Pons (tissue), 1 donor: ENCODE measurements around the gene APCDD1L.
"Not testable (repeated sequence)": the region's sequence is repeated elsewhere in the genome, so short reads cannot be mapped to it uniquely, and the experiment has no call there.

Experiments
- DNase-seq: peaks from one replicate; pipeline ENCODE4 v3.0.0-alpha.2; 2016; ENCODE audit warnings: low spot score

APCDD1L gene

DNA sequence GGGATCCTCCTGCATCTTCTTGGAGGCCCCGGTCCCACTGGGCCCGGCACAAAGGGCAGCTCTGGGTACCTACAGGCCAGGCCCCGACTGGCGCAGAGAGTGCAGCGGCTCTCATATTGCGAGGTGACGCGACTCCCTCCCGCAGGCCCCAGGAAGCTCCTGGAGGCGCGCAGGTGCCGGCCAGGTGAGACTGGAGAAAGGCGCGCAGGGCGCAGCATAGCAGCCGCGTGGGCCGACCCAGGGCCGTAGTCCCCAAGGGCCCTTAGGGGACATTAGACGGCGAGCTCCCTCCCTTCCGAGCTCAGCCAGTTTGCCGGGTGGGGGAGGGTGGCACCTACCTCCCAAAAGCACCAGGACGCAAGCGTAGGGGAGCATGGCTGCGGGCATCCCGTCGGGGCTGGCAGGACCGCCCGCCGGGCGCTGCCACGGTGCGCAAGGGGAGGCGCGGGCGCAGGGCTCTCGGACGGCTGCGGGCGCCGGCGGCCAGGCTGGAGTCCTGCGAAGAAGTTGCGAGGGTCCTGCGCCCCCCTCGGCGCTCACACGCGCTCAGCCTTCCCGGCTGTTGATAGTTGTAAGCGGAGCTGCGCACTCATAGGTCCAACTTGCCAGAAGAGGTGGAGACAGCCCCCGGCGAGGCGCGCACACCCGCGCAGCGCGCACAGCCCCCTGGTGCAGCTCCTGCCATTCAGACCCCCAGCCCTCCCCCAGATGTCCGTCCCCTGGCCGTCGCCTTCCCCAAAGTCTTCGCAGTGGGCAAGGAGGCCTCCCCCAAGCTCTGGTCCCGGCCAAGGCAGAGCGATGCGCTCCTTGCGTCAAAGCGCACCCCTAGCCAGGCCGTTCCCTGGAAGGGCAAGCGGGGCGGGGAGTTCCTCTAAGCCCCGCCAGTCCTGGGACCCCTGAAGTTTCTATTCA, 622 bp downstream of the APCDD1L start:
- no peak for DNase-seq

DNA sequence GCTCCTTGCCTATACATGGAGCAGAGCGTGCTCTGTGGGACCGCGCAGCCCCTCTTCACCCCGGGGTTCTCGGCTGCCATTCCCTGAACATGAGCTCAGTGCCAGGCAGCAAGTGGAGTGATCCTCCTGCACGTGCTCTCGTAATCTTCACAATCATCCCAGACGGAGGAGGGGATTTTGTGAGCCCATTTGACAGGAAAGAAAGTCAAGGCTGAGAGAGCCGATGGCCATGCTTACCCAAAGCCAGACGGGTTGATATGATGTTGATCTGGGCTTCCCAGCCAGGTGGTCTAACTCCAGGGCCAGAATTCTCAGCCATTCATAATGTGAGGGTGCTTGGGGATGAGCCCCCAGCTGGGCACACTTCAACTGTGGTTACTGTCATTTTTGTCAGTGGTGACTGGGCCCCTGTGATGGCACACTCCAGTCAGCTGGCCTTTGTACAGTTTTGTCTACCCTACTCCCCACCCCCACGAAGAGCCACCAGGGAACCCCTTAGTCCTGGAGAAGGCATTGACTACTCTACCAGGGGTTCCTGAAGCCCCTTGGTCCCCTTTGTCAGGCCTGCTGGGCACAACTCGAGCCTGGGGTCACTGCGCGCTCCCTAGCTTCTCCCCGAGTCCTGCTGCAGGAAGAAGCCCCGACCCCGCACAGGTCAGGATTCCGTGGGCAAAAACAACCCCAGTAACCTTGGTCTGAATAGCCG, 1.5 kb downstream of the APCDD1L start:
- DNase-seq = no peak

- DNase-seq = no peak
Measured at GRCh38 chr20:58512808-58513552, 2.2 kb downstream of the APCDD1L start.

DNA sequence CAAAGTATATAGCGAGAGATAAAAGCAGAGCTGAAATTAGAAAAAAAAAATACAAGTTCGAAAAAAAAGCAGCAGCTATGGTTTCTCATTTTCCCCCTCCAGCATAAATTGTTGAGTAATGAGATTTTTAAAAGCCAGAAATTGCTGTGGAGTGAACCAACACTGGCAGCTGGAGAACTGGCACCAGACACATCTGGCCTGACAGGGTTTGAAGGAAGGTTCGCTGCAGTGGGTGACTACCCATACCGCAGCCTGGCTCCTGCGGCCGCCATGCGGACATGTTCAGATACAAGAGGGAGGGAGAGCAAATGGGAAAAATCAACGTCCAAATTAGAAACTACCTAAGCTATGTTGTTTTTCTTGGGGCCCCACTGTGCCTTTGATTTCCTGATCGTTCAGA, 3.3 kb downstream of the APCDD1L start:
- no peak for DNase-seq

GRCh38 chr20:58511364-58511763, 3.8 kb downstream of the APCDD1L start:
- DNase-seq = no peak

DNA sequence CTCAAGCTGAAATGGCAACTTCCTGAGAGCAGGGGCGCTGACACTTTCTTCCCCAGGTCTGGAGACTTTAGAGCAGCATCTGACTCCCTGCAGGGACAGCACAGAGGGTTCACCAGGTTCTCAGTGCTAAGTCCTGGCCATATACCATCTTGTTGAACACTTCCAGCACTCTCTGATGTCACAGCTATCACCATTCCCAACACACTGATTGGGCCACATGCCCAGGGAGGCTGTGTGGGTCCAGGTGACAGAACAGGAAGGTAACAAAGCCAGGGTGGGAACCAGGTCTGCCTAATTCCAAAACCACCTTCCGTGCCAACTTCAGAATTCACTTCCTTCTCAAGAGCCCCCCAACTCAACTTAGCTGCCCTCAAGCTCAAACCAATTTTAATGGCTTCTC, 4.3 kb downstream of the APCDD1L start:
- no peak for DNase-seq

DNA sequence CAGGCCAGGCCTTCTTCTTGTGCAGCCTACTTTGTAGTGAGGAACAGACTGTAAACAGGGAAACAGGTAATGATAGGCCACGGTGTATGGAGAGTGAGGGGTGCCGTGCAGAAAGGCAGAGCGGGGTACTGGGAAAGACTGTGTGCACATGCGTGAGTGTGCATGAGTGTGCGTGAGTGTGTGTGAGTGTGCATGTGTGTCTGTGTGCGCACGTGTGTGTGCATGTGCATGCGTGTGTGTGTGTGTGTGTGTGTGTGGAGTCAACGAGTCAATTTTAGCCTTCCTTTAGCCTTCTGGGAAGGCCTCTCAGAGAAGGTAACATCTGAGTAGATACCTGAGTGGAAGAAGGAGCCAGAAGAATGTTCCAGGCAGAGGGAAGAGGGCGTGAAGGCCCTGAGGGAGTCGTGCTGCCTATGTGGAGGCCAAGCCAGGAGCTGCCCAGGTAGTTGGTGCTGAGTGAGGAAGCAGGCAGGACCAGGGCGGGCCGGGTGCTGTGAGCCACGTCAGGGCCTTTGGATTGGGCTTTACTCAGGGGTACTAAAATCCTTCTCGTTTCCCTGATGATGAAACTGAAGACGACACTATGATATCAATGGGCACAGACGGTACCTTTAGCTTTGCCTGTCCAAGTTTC, 6.3 kb downstream of the APCDD1L start:
- no peak for DNase-seq

DNA sequence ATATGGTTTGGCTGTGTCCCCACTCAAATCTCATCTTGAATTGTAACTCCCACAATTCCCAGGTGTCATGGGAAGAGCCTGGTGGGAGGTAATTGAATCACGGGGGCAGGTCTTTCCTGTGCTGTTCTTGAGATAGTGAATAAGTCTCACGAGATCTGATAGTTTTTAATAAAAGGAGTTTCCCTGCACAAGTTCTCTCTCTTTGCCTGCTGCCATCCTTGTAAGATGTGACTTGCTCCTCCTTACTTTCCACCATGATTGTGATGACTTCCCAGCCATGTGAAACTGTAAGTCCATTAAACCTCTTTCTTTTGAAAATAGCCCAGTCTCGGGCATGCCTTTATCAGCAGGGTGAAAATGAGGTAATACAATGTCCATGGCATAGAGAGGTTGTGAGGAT, 8.2 kb downstream of the APCDD1L start:
- not testable (repeated sequence) for DNase-seq

DNA sequence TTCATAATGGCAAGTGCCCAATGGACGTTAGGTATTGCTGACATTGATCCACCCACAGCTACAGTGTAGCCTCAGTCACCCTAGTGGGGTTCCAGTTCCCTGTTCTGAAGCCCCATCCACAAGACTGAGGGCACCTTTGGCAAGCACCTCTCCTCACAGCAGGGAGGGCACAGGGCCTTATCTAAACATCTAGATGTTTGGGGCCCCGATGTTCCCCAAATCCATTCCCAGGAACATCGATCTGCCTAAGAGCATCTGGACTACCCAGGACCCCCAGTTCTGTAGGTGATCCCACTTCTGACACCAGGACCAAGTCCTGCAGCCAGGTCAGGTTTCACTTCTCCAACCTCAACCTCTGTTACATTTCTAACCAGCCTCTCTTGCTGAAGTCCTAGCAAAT, 10.6 kb downstream of the APCDD1L start:
- DNase-seq = no peak

DNA sequence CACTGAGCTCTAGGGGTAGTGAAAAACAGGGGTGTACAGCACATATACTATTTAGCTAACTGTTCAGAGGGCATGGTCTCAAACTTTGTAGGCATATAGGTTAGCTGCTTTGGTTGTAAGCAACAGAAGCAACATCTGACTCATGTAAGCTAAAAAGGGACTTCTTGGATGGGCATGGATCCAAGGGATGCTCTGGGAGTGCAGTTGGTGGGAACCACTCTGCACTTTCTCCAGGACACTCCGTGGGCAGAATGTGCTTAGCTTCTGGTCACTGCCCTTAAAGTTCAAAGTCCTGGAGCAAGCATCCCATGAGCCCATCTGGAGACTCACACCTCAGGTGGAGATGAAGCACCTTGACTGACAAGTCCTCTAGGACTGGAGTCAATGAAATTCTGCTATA, 11.5 kb downstream of the APCDD1L start:
- DNase-seq = no peak

DNA sequence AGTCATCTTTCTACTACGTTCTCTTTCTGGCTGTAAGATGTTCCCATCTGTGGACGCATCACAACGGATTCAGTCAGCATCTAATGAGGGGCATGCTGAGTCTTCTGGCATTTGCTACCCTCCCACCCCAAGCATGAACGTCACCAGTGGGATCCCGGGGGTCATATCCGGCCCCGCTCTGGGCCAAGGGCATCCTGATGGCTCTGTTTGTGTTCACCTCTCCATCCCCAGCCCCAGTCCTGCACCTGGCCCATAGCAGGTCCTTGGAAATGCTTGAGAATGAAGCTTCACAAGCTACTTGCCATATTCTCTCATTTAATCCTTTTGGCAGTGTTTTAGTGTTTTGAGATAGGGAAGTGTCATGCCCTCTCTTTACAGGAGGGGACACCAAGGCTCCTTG, 14.9 kb downstream of the APCDD1L start:
- no peak for DNase-seq

DNA sequence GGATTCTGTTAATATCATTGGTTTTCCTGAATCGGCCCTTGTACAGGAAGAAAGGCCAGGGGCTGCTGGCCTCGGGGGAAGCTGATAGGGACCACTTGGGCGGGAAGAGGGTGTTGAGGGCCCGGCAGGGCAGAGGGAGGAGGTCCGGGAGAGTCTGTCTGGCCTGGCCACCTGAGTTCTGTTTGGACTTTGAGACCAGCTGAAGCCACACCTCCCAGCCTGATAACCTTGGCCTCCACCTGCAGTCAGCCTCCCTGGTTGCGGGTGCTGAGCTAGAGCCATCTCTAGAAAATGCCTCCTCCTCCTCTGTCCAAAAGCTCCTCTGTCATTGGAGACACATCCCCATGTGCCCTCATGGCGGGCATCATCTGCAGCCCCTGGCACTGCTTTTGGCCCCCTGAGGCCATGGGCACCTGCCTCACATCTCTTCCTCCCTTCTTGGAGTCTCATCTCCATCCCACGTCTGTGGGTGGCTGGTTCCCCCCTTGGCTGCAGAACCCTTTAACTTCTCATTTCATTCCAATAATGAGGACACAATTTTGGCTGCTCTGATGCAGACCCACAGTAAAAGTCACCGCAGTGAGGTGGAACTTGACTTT, 16.6 kb downstream of the APCDD1L start:
- DNase-seq = no peak

DNA sequence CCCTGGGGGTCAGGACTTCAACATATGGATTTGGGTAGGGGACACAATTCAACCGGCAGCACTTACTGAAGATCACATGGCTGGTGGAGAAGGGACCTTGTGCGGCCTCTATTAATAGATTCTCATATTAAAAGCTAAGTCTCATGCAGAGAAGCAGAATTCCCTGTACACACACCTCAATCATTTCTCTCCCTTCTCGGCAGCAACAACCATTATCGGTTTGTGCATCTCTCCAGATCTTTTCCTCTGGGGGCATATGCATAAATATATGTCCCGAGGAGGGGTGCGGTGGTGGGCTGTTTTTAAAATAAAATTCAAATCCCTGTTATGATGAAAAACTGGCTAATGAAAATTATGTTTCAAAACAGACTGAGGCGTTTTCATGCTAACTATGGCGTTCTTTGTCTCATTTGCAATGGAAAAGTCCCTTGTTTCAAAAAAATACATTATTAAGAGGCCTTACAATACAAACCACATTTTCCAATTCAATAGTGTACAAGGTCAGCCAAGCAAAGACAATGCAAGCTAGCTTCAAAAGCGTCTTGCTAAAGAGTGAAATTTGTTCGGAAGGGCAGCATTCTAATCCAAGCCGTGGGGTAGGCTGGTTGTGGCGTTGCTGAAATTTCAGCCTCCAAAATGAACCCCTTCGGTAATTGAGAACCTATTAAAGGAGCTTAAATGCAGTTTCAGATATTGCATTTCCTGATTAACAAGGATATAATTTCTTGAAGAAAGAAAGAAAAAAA, 17.3 kb downstream of the APCDD1L start:
- DNase-seq = no peak

- DNase-seq = no peak
Measured at GRCh38 chr20:58497076-58497641, 18.0 kb downstream of the APCDD1L start.

DNA sequence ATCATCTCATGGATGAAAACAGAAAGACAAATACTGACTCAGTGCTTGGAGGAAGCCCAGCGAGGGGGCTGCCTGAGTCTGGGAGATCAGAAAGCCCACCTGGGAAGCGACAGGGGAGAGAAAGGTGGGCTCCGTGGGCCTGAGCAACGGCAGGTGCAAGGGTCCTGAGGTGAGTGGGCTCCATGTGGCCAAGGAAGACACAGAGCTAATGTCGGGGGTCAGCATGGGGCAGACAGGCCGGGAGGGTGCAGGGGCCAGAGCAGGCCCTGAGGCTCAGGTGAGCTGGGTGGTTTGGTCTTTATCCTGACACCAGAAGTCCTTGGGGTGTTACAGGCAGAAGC, 18.8 kb downstream of the APCDD1L start:
- DNase-seq = no peak

DNA sequence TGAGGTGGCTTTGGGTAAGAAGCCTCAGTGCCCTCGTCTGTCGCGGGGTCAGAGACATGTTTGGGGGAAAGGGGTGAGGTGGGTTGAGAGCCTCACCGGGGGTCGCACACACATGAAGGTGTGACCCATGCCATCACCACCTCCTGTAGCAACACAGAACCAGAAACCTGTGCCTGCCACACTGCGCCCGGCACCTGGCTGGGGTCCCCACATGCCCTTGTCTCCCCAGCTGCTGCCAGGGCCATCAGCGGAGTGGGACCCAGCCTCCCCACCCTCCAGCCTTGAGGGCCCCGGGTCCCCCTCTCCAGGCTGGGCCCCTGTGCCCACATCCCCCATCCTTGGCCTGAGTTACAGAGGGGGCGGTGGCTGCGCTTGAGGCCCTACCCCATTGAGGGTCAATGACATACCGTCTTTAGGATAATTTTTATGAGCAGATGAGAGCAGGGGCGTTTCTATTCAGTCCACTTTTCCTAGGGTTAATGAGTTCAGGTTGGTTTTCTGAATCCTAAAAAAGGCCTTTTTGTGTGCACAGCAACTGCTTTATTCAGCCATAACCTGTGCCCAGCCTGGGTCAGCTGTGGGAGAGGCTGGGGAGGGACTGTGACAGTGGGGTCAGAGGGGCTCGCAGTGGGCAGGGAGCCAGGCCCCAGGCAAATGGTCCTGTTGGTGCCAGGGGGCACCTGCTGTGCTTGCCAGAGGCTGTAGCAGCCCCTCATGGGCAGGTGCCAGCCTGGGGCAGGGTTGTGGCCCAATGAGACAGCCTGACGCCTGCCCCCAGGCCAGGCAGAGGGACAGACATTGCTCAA, 19.4 kb downstream of the APCDD1L start:
- no peak for DNase-seq

DNA sequence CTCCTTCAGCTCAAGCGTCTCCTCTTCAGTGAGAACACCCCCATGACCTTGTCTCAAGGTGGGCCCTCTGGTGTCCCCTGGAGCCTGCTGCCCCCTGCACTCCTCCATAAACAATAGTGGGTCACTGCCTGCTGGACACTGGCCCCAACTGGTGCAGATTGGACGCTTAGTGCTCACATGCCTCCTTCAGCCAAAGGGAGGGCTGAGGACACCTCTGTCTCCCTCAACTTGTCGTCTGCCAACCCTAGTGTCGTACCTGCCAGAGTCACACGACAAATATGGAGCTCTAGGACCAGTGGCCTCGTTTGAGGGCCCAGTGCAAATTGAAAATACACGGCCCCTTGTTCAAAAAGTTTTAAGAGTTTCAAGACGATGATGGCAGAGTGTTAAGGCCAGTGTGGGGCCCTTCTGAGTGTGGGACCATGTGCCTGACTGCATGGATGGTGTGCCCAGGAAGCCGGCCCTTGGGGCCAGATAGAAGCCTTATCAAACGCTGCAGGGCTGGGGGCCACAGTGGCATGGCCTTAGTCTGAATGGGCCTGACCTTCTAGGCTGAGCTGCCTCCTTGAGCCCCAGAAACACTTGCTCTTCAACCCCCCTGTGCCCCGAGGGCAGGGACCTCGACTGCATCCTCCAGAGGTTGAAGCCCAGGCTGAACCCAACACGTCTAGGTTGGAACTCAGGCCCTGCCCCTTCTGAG, 20.1 kb downstream of the APCDD1L start:
- DNase-seq = no peak

DNA sequence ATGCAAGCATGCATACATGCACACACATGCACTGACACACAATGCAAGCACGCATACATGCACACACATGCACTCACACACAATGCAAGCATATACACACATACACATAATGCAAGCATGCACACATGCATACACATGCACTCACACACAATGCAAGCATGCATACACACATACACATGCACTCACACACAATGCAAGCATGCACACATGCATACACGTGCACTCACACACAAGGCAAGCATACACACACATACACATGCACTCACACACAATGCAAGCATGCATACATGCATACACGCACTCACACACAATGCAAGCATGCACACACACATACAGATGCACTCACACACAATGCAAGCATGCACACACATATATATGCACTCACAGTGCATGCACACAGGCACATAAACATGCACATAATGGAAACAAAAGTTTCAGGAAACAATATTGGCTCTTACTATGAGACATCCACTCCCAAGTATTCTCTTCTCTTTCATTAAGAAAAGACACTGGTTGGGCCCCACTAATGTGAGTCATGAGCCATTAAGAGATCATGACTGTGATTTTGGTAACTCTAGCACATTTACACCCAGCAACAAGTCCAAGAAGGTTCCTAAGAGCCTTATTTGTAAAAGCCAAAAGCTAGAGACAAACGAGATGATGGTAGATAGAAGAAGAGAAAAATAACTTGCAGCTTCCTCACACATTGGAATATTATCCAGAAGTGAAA, 22.2 kb downstream of the APCDD1L start:
- no peak for DNase-seq
